ENCODE data around the gene PXK. TPM values are rescaled to one million over a fixed set of nuclear protein-coding genes. Genes with fewer than 3 reads are reported as not detected.

Gene PXK
- total RNA-seq, 1 experiment from 2014 or later: 12.9 TPM

Other genes starting within 250 kb of the PXK start
- gene DNASE1L3, start 121.9 kb upstream of the PXK start, total RNA-seq (2014; rRNA removed; shearing (Covaris generic)): not detected in 2 replicates
- gene ABHD6, start 95.1 kb upstream of the PXK start, total RNA-seq (2014; rRNA removed; shearing (Covaris generic)): 6.2 and 7.0 TPM in 2 replicates
- 13.0 and 22.0 TPM in 2 replicates for gene RPP14, start 26.6 kb upstream of the PXK start, total RNA-seq (2014; rRNA removed; shearing (Covaris generic))
- 12.3 and 18.2 TPM in 2 replicates for gene HTD2, start 26.4 kb upstream of the PXK start, total RNA-seq (2014; rRNA removed; shearing (Covaris generic))
- 206 and 219 TPM in 2 replicates for gene PDHB, start 100.9 kb downstream of the PXK start, total RNA-seq (2014; rRNA removed; shearing (Covaris generic))
- gene KCTD6, start 159.2 kb downstream of the PXK start, total RNA-seq (2014; rRNA removed; shearing (Covaris generic)): 22.9 and 24.7 TPM in 2 replicates
- gene ACOX2, start 204.3 kb downstream of the PXK start, total RNA-seq (2014; rRNA removed; shearing (Covaris generic)): 2.9 and 4.2 TPM in 2 replicates
- 0.07 TPM in 1 of 2 replicates, not detected in the other for gene FAM107A, start 244.5 kb downstream of the PXK start, total RNA-seq (2014; rRNA removed; shearing (Covaris generic))

All from H7 (cell line).